ENCODE data around the gene NAPEPLD.
"Not testable (repeated sequence)": the region's sequence is repeated elsewhere in the genome, so short reads cannot be mapped to it uniquely, and the experiment has no call there.

Gene NAPEPLD

GRCh38 chr7:103148994-103149807, at the start of gene NAPEPLD:
Gene NAPEPLD (minus strand): TSS chr7:103149099. CDS start chr7:103128776, 20,323 bp downstream.
- DNase-seq = peak; percentile 80 to 85

GRCh38 chr7:103198079-103198478, 49.2 kb upstream of the NAPEPLD start:
- DNase-seq = not testable (repeated sequence)

- DNase-seq = not testable (repeated sequence)
These were observed 46.5 kb upstream of the NAPEPLD start for GRCh38 chr7:103195364-103195763.

GRCh38 chr7:103172415-103173146, 23.7 kb upstream of the NAPEPLD start:
- not testable (repeated sequence) for DNase-seq

GRCh38 chr7:103171695-103172414, 23.0 kb upstream of the NAPEPLD start:
- DNase-seq = not testable (repeated sequence)

GRCh38 chr7:103166921-103167544, 18.1 kb upstream of the NAPEPLD start:
- DNase-seq = not testable (repeated sequence)

GRCh38 chr7:103163087-103163825, 14.4 kb upstream of the NAPEPLD start:
- not testable (repeated sequence) for DNase-seq

- DNase-seq = not testable (repeated sequence)
These were observed 13.7 kb upstream of the NAPEPLD start for GRCh38 chr7:103162641-103163040.

GRCh38 chr7:103161998-103162616, 13.2 kb upstream of the NAPEPLD start:
- DNase-seq = not testable (repeated sequence)

- not testable (repeated sequence) for DNase-seq
These were observed 10.2 kb upstream of the NAPEPLD start for GRCh38 chr7:103159072-103159471.

GRCh38 chr7:103155331-103156024, 6.6 kb upstream of the NAPEPLD start:
- peak in 1 of 2 experiments; percentile 27 for DNase-seq

- DNase-seq = no peak
These were observed 5.1 kb upstream of the NAPEPLD start for GRCh38 chr7:103154042-103154441.

- not testable (repeated sequence) for DNase-seq
These were observed 4.1 kb upstream of the NAPEPLD start for GRCh38 chr7:103152744-103153617.

- DNase-seq = not testable (repeated sequence)
These were observed 3.2 kb upstream of the NAPEPLD start for GRCh38 chr7:103151993-103152676.

- DNase-seq = no peak
These were observed 1.3 kb upstream of the NAPEPLD start for GRCh38 chr7:103150192-103150591.

GRCh38 chr7:103149808-103150180, 895 bp upstream of the NAPEPLD start:
- no peak for DNase-seq

GRCh38 chr7:103148131-103148993, 537 bp downstream of the NAPEPLD start:
- DNase-seq = no peak

GRCh38 chr7:103144754-103145153, 4.1 kb downstream of the NAPEPLD start:
- not testable (repeated sequence) for DNase-seq
